GM18861 (cell line): ENCODE measurements around the gene MRPS27.

Experiments used
- ATAC-seq: cut with Tn5 transposase; IDR thresholded peaks from one replicate; pipeline ENCODE4 v1.9.1; 2021; ENCODE audit not compliant: unreplicated experiment

MRPS27 gene

DNA sequence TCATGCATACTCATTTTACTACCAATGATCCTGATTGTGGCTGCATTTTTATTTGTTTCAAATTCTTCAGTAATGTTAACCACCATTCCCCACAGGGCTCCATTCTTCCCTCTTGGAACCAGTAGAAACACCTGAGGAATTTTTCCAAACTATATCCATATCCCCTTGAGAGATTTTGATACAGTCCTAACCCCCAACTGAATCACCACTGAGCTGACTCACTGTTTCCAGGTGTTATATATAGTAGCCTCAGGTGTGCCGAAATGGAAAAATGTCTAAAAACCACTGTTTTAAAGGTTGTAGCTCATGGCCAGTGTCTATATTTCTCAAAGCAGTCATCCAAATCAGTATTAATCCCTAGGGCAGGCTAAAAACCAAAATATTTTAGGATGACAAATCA, 85.2 kb downstream of the MRPS27 start:
- ATAC-seq: no peak

DNA sequence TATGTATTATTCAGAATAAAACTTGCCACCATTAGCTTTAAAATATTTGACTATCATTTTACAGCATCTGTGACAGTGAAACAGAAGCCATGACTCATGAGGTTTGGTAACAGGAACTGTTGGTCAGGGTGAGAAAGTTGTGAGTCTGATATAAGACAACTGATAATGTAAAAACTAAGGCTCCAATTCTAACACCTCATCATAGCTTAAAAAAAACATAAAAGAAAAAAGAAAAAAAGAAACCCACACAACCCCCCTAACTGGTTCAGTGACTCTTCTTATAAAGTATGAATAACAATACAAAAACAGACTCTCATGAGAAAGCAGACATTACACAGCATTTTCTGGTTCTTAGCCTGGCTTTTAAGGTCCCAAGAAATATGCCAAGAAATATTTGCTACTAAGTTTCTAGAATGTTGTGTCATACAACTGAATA, 85.8 kb downstream of the MRPS27 start:
- peak; percentile 88 for ATAC-seq

DNA sequence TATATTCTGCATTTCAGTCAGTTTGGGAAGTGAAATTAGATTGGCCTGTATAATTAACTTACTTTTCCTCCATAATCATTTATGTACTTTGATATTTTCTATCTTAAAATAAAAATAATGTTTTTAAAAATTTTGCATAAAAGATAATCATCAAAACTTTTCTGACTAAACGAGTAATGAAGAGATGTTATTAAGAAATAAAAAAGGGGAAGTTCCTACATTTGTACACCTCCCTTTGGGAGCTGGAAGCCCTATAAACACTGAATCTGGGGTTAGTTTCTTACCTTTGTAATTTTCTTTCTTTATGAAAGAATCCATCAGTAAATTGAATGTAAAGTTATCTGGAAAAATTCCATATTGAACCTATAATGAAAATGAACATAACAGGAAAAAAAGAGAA, 86.2 kb downstream of the MRPS27 start:
- ATAC-seq: no peak

DNA sequence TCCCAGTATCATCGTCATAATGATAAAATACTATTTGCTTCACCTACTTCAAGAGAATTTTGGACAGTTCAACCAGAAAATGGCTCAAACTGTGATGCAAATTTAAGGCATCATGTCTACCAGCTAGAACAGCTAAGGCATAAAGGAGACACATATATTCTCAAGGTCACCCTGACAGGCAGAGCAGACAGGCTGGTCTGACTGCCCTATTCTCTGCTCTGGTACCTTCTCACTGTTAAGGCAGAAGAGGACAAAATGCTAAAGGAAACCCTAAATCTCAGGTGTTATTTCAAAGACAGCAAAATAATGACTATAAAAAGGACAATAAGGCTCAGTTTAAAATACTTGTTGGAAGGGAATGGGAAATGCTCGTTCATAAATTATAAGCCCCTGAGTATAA, 87.2 kb downstream of the MRPS27 start:
- no peak for ATAC-seq

DNA sequence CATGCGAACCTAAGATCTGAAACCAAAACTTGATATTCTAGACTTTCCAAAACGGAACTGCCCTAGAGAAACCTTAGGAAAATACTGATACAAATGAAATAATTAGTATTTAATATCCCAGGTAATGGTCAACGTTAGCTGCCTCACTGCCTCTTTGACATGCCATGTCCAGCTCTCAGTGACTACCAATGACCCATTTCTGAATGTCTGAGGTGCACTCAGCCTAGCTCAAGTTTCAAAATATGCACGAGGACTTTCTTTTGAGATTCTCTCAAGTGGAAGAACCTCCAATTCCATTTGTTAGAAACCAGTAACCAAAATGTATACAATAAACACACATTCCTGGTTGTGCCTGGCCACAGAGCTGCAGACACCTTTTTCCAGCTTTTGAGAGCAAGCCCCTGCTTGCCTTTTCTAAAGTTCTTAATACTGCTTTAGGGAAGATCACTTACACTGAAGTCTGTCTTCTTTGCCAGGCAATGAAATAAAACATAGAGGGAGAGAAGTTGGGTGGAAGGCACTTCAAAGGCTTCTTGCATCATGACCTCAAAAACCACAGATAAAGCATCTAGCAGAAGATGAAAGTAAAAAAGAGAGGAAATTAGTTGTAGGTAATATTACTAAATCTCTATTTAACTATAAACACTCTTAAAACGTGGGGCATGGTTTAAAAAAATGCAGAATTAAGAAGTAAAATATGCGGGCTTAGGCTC, 87.9 kb downstream of the MRPS27 start:
- no peak for ATAC-seq

DNA sequence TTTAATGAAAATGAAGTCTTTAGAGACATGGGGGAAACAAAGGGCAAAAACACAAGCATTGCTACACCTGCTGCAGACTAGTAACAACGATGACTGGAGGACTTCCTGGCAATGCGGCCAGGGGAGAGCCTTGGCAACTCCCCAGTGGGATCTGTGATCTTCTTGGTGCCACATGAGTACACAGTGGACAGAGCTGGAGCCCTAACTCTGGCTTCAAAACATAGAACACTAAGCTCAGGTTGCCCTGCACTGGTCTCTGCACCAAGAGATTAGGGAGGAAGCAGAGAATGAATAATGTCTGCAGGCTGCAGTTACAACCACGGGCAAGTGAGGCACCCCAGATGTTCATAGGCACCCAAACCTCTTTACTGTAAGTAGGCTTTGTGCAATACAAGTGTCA, 91.1 kb downstream of the MRPS27 start:
- no peak for ATAC-seq

DNA sequence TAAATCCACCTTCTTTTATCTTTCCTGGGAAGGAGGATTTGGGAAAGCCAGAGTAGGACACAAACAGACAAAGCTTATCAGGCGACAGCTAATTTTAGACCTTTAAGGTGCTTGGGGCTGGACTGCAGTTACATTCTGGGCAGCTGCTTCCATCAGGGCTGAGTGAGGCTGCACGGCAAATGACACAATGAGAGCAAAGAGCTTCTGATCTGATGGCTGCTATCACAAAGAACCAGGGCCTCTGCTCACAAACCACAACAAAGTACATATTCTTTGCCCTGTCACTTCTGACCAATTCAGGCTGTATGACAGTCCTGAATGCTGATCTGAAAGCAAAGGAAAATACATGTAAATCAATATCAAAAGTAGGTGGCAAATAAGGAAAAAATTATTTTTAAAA, 93.1 kb downstream of the MRPS27 start:
- no peak for ATAC-seq

DNA sequence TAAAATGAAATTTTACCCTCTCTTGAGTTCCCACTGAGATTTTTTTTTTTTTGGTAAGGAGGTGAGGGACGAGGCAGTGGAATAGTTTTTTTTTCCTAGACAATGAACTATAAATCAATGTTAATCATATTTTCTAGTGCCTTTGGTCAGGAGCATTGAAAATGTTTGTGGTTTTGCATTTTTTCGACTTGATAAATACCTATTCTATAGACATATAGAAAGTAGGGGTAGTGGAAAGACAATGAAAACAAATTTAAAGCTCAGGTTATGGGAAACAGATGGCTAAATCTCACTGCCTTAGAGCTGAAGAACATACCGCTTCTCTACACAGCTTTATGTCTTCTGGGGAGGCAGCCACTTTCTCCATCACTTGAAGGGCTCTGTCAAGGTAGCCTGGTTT, 94.3 kb downstream of the MRPS27 start:
- ATAC-seq: no peak

DNA sequence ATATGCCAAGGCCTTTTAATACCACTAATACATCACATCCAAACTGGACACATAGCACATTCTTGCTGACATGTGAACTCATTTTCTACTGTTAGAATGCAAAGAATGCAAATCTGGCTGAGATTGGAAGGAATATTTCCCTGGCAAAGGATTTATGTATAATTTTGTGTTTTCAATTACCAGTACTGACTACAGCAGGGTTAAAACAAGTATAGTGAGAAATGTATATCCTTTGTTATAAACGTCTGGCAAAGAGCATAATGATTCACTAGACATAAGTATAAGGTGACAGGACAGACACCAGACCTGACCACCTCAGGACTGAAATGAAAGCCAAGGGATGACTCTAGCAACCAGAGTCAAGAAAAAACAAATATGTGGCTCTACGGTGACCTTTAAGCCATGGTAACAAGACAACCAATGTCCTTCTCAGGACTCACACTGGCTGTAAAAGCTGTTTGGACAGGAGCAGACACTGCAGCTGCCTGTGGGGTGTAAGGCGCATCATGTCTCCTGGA, 95.0 kb downstream of the MRPS27 start:
- ATAC-seq: no peak

DNA sequence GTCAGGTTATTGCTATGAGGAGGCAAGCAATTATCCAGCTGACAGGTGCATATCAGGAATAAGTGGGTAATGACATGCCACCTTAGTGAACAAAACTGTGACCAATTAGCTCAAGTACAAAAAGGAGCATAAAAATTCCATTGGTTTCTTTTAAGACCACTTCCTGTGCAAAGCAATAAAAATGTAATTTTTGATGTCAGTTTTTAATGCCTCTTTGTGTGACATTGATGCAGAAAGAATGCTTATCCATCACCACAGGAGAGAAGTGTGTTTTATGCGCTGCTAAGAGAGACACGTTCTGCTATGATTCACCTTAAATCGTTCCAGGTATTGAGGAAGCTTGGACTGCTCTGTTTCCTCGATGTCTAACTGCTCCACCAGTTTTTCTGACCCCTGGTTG, 96.7 kb downstream of the MRPS27 start:
- ATAC-seq: no peak

DNA sequence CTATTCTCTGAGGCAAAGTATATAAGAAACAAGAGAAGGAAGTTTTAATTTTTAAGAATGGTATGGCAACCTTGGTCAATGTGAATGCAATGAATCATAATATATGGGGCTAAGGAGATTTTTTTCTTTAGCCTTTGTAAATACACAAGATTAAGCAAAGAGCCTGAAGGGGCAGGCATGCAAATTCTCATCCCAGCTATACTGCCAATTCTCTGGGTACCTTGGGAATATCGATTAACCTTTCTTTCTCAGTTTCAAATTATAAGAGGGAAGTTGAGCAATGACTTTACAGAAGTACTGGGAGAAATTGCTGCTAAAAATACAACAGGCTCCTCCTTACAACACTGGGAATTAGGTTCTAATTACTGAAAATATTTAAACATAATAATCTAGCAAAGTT, 97.5 kb downstream of the MRPS27 start:
- no peak for ATAC-seq

DNA sequence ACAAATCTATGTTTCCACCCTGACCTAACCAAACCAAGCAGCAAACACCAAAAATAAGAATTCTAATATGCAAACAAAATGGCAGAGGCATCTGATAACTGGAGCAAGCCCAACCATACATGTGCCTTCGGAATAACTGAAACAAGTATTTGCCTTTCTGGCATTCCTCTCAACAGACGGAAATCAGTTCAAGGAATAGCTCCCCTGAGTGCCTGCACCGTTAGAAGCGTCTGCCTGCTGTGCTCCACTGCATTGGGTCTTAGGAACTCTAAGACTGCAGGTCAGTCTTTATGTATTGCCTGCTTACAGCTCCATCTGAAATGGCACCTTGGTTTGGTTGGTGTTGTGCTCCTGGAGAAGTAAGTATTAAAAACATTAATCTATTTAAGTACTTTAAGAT, 98.5 kb downstream of the MRPS27 start:
- no peak for ATAC-seq

DNA sequence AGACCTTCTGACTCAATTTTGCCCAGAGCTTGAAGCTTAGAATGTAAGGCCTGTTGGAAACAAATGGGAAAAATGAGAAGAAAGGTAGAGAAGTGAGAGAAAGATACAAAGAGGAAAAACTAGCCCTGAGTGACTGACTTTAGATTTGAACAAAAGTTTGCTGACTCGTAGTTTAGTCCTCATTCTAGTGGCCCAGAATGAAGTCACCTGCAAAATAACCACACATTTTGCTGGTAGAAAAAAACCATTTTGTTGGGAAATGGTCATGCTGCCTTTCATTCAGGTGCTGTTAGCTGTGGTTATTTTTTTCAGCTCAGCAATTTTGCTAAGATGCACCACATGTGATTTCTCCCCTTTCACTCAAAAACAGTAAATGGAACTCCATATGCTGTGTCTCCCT, 98.9 kb downstream of the MRPS27 start:
- no peak for ATAC-seq

DNA sequence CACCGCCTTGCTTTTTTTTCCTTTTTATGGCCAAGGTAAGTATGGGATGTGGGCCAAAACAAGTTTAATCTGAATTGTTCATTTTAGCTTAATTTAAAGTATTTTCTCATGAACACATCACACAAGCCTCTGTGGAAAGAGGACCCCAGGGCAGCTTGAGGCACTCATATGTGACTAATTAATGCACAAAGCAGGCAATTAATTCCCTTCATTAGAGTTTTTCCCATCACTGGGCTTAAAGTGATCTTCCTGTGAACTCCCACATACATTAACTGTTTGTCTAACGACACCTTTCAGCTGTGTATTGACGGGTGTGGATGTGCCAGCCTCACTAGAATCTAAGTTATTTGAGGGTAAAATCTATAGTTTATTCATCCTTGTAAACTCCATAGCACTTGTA, 103.3 kb downstream of the MRPS27 start:
- no peak for ATAC-seq

DNA sequence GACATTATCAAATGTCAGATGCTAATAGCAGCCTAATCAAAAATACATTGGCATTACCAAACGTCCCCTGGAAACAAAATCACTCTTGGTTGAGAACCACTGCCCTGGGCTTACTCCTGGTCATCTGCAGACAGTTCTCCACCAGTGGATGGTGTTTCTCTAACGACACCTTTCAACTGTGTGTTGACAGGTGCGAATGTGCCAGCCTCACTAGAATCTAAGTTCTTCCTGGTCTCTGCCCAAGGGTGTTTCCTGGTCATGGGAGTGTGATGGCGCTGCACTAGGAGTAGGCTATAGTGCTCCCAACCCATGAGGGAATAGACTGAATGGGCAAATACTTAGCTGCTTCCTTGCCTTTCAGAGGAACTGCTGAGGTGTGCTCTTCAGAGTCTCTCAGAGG, 105.9 kb downstream of the MRPS27 start:
- ATAC-seq: no peak

DNA sequence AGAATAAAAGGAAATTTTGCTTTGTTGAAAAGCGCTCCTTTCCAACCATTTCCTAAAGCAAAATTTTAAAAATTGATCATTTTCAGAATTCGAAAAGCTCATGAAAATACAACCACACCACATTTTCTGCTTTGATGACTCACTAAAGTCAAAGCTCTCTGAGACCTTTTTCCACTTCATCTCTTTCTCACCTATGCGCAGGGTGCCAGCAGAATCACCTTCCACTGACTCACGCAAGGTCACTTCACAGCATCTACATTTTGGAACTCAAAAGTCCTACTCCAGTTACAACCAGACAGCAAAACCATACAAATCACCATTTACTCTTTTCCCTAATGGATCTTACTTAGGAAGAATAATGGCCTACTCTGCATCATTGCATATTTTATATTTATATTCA, 106.6 kb downstream of the MRPS27 start:
- no peak for ATAC-seq

DNA sequence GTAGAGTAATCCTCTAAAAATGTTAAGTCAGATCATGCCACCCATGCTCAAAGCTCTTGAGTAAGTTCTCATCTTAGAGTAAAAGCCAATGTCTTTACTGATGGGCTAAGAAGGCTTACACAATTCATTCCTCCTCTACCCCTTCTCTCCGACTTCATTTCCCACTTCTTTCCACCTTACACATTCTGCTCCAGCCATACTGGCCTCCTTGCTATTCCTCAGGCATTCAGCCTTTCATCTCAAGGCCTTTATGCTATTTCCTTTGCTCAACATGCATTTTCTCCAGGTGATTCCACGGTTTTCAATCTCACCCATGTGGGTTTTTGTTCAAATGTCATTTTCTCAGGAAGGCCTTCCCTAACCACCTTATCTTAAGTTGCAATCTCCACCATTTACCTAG, 107.9 kb downstream of the MRPS27 start:
- no peak for ATAC-seq

DNA sequence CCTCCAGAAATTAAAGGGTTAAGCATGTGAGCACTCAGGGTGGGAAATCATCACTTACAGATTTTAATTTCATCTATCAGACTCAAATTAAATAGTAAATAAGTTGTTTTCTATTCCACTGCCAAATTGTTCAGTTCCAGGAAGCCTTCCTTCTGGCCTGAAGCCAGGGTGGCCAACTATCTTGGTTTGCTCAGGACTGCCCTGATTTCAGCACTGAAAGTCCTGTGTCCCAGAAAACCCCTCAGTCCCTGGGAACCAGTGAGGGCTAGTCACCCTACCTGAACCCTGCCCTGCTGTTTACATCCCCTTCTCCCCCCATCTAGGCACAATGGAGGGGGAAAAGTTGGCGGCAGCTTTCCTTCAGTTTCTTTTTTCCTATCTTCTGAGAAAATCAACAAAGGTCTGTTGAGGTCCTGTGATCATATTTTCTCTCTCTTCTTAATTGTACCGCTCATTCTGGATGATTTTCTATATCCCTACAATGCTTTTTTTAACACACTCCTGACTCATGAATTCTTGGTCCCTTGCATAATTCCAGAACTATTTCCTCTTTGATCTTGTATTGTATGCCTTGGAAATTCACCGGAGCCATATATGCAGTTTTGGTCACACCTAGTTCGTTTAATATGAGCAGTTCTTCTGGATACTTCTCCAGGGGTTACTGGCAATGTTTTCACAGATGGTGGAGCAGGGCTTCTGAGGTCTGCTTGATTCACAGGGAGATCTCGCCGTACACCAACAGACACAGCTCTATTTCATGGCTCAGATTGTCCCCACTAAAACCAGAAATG, 109.0 kb downstream of the MRPS27 start:
- no peak for ATAC-seq

DNA sequence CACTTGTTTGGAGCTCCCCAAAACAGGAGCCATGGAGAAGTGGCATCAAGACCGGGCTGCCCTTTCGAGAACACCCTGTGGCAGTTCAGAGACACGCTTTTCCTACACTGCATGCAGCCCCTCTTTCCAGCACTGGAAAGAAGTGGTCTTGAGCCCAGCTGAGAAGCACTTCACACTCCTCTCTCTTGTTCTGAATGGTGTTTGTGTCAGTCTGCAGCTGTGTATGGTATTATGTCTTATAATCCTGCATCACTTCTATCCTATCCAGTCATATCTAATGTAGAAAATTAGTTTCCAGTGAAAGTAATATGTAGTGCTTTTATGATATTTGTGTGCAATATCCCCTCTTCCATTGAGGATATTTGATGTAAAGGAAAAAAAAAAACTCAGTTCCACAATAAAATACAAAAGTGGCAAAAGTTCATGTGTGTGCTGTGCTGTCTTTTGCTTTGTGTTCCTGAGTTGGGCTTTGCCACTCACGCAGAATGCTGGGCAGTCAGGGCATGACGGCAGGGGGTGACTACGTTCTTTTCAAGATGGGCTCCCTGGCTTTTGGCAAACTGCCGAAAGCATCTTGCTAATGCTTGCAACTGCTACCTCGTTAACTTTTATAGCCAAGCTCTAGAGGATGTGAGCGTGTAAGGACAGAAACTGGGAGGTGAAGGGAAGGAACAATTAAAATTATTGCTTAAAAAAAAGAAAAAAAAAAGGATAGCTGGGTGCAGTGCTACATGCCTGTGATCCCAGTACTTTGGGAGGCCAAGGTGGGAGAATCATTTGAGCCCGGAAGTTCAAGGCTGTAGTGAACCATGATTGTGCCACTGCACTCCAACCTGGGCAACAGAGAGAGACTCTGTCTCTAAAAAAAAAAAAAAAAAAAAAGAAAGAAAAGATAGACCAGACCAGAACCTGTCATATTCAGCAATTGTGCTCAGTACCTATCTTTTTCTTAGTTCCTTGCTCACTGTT, 110.6 kb downstream of the MRPS27 start:
- no peak for ATAC-seq

DNA sequence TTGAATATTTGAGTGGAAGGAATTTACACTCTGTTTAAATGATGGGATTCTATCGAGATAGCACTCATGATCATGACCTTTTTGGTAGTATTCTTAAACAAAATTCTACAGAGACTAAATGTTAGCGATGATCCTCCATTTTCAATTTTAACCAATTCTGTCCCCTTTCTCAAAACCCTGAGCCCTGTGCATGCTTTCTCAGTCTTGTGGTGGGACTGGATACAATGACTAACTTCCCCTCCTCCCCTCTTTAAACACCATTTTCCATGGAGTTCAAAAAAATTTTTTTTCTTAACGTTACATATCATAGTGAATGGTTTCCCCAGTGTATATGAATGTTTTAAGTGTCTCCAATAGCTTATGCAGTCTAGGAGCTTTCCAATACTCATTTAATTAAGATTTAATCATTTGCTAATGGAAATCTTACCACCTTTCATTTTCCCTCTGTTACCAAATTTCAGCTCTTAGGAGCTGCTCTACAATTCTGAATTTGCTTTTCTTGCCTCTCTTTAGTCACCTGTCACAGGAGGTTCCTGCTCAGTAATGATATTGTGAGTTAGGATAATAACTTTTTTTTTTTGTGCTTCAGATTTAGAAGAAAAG, 111.6 kb downstream of the MRPS27 start:
- ATAC-seq: no peak

DNA sequence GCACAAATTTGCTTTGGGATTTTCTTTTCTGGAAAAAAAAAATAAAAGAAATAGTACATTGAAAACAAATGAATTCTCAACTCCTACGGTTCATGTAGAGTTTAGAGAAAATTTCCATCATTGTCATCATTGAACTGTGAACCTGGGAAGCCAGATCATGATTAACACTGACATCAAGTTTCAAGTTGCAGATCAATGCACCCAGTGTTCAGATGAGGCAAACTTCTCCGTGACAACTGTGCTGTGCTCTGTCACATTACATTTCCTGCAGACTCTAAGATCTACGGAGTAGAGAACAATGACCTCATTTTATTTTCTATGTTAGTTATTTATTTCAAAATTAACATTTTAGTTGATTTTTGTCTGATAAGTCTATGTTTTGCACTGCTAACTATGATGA, 113.0 kb downstream of the MRPS27 start:
- ATAC-seq: no peak
